HG02759 (cell line): ENCODE data around the gene PSAPL1.

Source experiments
- ATAC-seq: cut with Tn5 transposase; IDR thresholded peaks from one replicate; pipeline ENCODE4 v1.9.1; 2021; ENCODE audit warnings: mild to moderate bottlenecking, moderate library complexity; ENCODE audit not compliant: unreplicated experiment

PSAPL1 gene

GRCh38 chr4:7431696-7432530 is 2.8 kb downstream of the PSAPL1 start:
- ATAC-seq = no peak

GRCh38 chr4:7430965-7431695 is 3.6 kb downstream of the PSAPL1 start:
- no peak for ATAC-seq

- no peak for ATAC-seq
Measured at GRCh38 chr4:7430368-7430964, 4.3 kb downstream of the PSAPL1 start.

- ATAC-seq = no peak
Measured at GRCh38 chr4:7429601-7430078, 5.1 kb downstream of the PSAPL1 start.

- ATAC-seq = no peak
Measured at GRCh38 chr4:7429069-7429416, 5.7 kb downstream of the PSAPL1 start.

- no peak for ATAC-seq
Measured at GRCh38 chr4:7428261-7429068, 6.3 kb downstream of the PSAPL1 start.

- no peak for ATAC-seq
Measured at GRCh38 chr4:7427831-7428260, 6.9 kb downstream of the PSAPL1 start.

GRCh38 chr4:7427361-7427760 is 7.4 kb downstream of the PSAPL1 start:
- no peak for ATAC-seq

GRCh38 chr4:7426525-7427171 is 8.1 kb downstream of the PSAPL1 start:
- no peak for ATAC-seq

GRCh38 chr4:7425591-7426468 is 8.9 kb downstream of the PSAPL1 start:
- no peak for ATAC-seq

GRCh38 chr4:7425124-7425523 is 9.6 kb downstream of the PSAPL1 start:
- ATAC-seq = no peak

- no peak for ATAC-seq
Measured at GRCh38 chr4:7424553-7425111, 10.1 kb downstream of the PSAPL1 start.

- ATAC-seq = no peak
Measured at GRCh38 chr4:7423801-7424552, 10.8 kb downstream of the PSAPL1 start.

- no peak for ATAC-seq
Measured at GRCh38 chr4:7423391-7423790, 11.3 kb downstream of the PSAPL1 start.

GRCh38 chr4:7422898-7423180 is 11.9 kb downstream of the PSAPL1 start:
- ATAC-seq = no peak

GRCh38 chr4:7422151-7422897 is 12.4 kb downstream of the PSAPL1 start:
- no peak for ATAC-seq

- ATAC-seq = no peak
Measured at GRCh38 chr4:7421356-7422150, 13.2 kb downstream of the PSAPL1 start.
